Measurements from ENCODE around the gene CSNK1A1. TPM values are rescaled to one million over a fixed set of nuclear protein-coding genes. Genes with fewer than 3 reads are reported as not detected.

The CSNK1A1 gene
- total RNA-seq, 1 experiment from 2014 or later: 287 TPM

DNA sequence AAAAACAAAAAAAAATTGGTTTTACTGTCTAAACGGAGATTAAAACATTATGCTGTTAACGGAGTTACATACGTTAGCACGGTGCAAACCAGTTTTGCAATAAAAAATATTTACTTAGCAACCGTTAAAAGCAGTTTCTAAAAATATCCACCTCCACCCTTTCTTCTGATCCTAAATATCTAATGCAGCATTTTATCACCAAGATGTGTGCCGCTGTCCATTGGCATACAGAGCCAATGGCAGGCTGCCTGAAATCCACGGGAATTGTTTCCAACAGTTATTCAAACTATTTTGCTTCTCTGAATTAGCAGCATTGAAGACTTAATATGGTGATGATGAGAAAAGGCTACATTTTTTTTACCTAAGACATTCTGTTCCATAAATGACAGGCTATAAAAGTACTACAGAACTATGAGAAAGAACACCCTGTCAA lies 61.6 kb downstream of the CSNK1A1 start:
- Histone ChIP-seq H3K27ac (ENCODE audit: low read length) (peak overlapping the region; percentile 94), H3K4me1 (ENCODE audit: control insufficient read depth, insufficient read depth, low read length) (peaks cover 82% of the 10 kb centered on the region)
- POLR2A ChIA-PET: no interaction called here

DNA sequence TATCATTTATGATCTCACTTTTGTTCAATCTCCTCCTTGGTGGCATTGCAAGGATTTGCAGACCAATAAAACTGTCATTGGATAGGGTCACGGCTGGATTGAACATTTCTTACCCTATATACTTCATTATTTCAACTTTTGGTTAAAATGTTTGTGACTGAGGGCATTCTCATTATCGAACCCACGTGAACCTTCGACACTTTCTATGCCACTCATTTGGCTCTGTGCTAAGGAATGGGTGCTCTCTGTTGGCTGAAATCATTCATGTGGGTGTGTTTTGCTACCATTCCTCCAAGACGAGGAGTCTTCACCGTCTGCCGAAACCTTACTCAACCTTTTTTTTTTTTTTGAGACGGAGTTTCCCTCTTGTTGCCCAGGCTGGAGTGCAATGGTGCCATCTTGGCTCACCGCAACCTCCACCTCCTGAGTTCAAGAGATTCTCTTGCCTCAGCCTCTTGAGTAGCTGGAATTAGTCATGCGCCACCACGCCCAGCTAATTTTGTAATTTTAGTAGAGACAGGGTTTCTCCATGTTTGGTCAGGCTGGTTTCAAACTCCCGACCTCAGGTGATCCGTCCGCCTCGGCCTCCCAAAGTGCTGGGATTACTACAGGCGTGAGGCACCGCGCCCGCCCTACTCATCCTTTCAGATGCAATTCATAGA lies 62.5 kb downstream of the CSNK1A1 start:
- H3K9me3 ChIP-seq (ENCODE audit: control insufficient read depth, insufficient read depth, low read depth, low read length): no peaks in the 10 kb centered on the region
- H3K27me3 ChIP-seq (ENCODE audit: control insufficient read depth, insufficient read depth, low read length): no peaks in the 10 kb centered on the region
- BruUV-seq (replicated peaks): no TSS peak
- ChIA-PET CTCF (no interaction called here), POLR2A (no interaction called here)
- H3K36me3 ChIP-seq (ENCODE audit: control insufficient read depth, insufficient read depth, low read length): peaks cover 4% of the 10 kb centered on the region; the same call in 1 of the 2 replicates
- DNase-seq (ENCODE audit: low read depth, low spot score): no peak
- in situ Hi-C loops (cut with HindIII; ENCODE audit: low pct_unique_long_range_greater_than_20kb, low sequenced_read_pairs): no loop called here
- ATAC-seq: no peak
- intact Hi-C loops (cut with micrococcal nuclease; ENCODE audit: unreplicated experiment): loop anchor here (5.0 kb wide), 1 partner anchor 41 kb away; no protein-coding TSS in a partner anchor
- H3K27ac ChIP-seq (ENCODE audit: low read length): peak overlapping the region; percentile 94
- H3K4me3 ChIP-seq (ENCODE audit: low read depth in 2 of 2, low read length in 2 of 2): no peak overlapping the region
- TF ChIP-seq TCF7L2 (IDR thresholded peaks at IDR 0.05; ENCODE audit: low read depth, low read length) (no peak), SIN3A (IDR thresholded peaks at IDR 0.05; ENCODE audit: borderline replicate concordance, insufficient read depth, low read depth, low read length) (no peak), POLR2AphosphoS5 (IDR thresholded peaks at IDR 0.05; ENCODE audit: low read depth, low read length) (peak; percentile 47)
- TF ChIP-seq, protein P1, sequence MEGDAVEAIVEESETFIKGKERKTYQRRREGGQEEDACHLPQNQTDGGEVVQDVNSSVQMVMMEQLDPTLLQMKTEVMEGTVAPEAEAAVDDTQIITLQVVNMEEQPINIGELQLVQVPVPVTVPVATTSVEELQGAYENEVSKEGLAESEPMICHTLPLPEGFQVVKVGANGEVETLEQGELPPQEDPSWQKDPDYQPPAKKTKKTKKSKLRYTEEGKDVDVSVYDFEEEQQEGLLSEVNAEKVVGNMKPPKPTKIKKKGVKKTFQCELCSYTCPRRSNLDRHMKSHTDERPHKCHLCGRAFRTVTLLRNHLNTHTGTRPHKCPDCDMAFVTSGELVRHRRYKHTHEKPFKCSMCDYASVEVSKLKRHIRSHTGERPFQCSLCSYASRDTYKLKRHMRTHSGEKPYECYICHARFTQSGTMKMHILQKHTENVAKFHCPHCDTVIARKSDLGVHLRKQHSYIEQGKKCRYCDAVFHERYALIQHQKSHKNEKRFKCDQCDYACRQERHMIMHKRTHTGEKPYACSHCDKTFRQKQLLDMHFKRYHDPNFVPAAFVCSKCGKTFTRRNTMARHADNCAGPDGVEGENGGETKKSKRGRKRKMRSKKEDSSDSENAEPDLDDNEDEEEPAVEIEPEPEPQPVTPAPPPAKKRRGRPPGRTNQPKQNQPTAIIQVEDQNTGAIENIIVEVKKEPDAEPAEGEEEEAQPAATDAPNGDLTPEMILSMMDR (IDR thresholded peaks at IDR 0.05): no peak
- H3K4me1 ChIP-seq (ENCODE audit: control insufficient read depth, insufficient read depth, low read length): peaks cover 75% of the 10 kb centered on the region

More for the DNA sequence above, 61.6 kb downstream of the CSNK1A1 start:
- in situ Hi-C loops (cut with HindIII; ENCODE audit: low pct_unique_long_range_greater_than_20kb, low sequenced_read_pairs): no loop called here
- H3K36me3 ChIP-seq (ENCODE audit: control insufficient read depth, insufficient read depth, low read length): peaks cover 10% of the 10 kb centered on the region
- no TSS peak for BruUV-seq (replicated peaks)
- peak; percentile 50; the same call in 1 of the 2 replicates for TF ChIP-seq TCF7L2 (IDR thresholded peaks at IDR 0.05; ENCODE audit: low read depth, low read length)
- TF ChIP-seq SIN3A (IDR thresholded peaks at IDR 0.05; ENCODE audit: borderline replicate concordance, insufficient read depth, low read depth, low read length): no peak
- H3K27me3 ChIP-seq (ENCODE audit: control insufficient read depth, insufficient read depth, low read length): no peaks in the 10 kb centered on the region
- CTCF ChIA-PET: no interaction called here
- H3K4me3 ChIP-seq (ENCODE audit: low read depth in 2 of 2, low read length in 2 of 2): no peak overlapping the region
- H3K9me3 ChIP-seq (ENCODE audit: control insufficient read depth, insufficient read depth, low read depth, low read length): no peaks in the 10 kb centered on the region
- no peak for ATAC-seq
- intact Hi-C loops (cut with micrococcal nuclease; ENCODE audit: unreplicated experiment): loop anchor here (5.0 kb wide), 1 partner anchor 42 kb away; no protein-coding TSS in a partner anchor
- DNase-seq (ENCODE audit: low read depth, low spot score): no peak

DNA sequence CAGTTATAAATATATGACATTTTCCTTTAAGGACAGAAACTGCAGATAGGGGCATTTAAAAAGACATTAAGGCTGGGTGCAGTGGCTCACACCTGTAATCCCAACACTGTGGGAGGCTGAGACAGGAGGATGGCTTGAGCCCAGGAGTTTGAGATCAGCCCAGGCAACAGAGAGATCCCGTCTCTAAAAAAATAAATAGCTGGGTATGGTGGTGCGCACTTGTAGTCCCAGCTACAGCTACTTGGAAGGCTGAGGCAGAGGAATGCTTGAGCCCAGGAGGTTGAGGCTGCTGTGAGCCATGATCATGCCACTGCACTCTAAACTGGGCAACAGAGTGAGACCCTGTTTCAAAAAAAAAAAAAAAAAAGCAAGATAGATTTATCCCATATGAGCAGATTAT lies 63.6 kb downstream of the CSNK1A1 start:
- H3K27me3 ChIP-seq (ENCODE audit: control insufficient read depth, insufficient read depth, low read length): no peaks in the 10 kb centered on the region
- intact Hi-C loops (cut with micrococcal nuclease; ENCODE audit: unreplicated experiment) (loop anchor here (5.0 kb wide), 1 partner anchor 40 kb away; no protein-coding TSS in a partner anchor), in situ Hi-C loops (cut with HindIII; ENCODE audit: low pct_unique_long_range_greater_than_20kb, low sequenced_read_pairs) (no loop called here)
- ChIA-PET CTCF (interaction anchor here (0.6 kb wide), 1 partner anchor 11 kb away, joined by 11 read pairs; no protein-coding TSS in a partner anchor), POLR2A (interaction anchor here (1.2 to 2.2 kb wide), 2 partner anchors 9 to 34 kb away, joined by 4 to 8 read pairs; no protein-coding TSS in a partner anchor)
- no peak for DNase-seq (ENCODE audit: low read depth, low spot score)
- peak overlapping the region; percentile 94 for H3K27ac ChIP-seq (ENCODE audit: low read length)
- H3K4me1 ChIP-seq (ENCODE audit: control insufficient read depth, insufficient read depth, low read length): peaks cover 78% of the 10 kb centered on the region
- H3K4me3 ChIP-seq (ENCODE audit: low read depth in 2 of 2, low read length in 2 of 2): no peak overlapping the region
- no peaks in the 10 kb centered on the region for H3K36me3 ChIP-seq (ENCODE audit: control insufficient read depth, insufficient read depth, low read length)
- no TSS peak for BruUV-seq (replicated peaks)
- TF ChIP-seq SIN3A (IDR thresholded peaks at IDR 0.05; ENCODE audit: borderline replicate concordance, insufficient read depth, low read depth, low read length) (no peak), TCF7L2 (IDR thresholded peaks at IDR 0.05; ENCODE audit: low read depth, low read length) (no peak), POLR2AphosphoS5 (IDR thresholded peaks at IDR 0.05; ENCODE audit: low read depth, low read length) (no peak)
- TF ChIP-seq, protein P2, sequence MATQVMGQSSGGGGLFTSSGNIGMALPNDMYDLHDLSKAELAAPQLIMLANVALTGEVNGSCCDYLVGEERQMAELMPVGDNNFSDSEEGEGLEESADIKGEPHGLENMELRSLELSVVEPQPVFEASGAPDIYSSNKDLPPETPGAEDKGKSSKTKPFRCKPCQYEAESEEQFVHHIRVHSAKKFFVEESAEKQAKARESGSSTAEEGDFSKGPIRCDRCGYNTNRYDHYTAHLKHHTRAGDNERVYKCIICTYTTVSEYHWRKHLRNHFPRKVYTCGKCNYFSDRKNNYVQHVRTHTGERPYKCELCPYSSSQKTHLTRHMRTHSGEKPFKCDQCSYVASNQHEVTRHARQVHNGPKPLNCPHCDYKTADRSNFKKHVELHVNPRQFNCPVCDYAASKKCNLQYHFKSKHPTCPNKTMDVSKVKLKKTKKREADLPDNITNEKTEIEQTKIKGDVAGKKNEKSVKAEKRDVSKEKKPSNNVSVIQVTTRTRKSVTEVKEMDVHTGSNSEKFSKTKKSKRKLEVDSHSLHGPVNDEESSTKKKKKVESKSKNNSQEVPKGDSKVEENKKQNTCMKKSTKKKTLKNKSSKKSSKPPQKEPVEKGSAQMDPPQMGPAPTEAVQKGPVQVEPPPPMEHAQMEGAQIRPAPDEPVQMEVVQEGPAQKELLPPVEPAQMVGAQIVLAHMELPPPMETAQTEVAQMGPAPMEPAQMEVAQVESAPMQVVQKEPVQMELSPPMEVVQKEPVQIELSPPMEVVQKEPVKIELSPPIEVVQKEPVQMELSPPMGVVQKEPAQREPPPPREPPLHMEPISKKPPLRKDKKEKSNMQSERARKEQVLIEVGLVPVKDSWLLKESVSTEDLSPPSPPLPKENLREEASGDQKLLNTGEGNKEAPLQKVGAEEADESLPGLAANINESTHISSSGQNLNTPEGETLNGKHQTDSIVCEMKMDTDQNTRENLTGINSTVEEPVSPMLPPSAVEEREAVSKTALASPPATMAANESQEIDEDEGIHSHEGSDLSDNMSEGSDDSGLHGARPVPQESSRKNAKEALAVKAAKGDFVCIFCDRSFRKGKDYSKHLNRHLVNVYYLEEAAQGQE (IDR thresholded peaks at IDR 0.05; ENCODE audit: insufficient read depth in 1 of 2, low read depth in 2 of 2, low read length in 1 of 2): no peak
- TF ChIP-seq, protein P1 (IDR thresholded peaks at IDR 0.05): no peak
- no peak for ATAC-seq
- no peaks in the 10 kb centered on the region for H3K9me3 ChIP-seq (ENCODE audit: control insufficient read depth, insufficient read depth, low read depth, low read length)

Measured in Panc1 (cell line).